Embryonic facial prominence (tissue), 1 donor: ENCODE measurements around the gene NCKIPSD.

ENCODE experiments used
- DNase-seq: peaks from one replicate; pipeline ENCODE4 v3.0.0-alpha.2; 2016; ENCODE audit errors: extremely low spot score

Gene NCKIPSD

GRCh38 chr3:48678566-48679380 lies 6.9 kb downstream of the NCKIPSD start:
- DNase-seq, result no peak

GRCh38 chr3:48678056-48678455 lies 7.7 kb downstream of the NCKIPSD start:
- no peak for DNase-seq

GRCh38 chr3:48674505-48674904 lies 11.2 kb downstream of the NCKIPSD start:
- no peak for DNase-seq

GRCh38 chr3:48672522-48672921 lies 13.2 kb downstream of the NCKIPSD start:
- no peak for DNase-seq

GRCh38 chr3:48664929-48665328 lies 20.8 kb downstream of the NCKIPSD start:
- DNase-seq, result no peak

GRCh38 chr3:48664313-48664644 lies 21.4 kb downstream of the NCKIPSD start:
- no peak for DNase-seq

- DNase-seq, result peak; percentile 67
These were observed 22.0 kb downstream of the NCKIPSD start for GRCh38 chr3:48663489-48664312.

GRCh38 chr3:48662753-48663488 lies 22.8 kb downstream of the NCKIPSD start, which contains the start of gene CELSR3:
Gene CELSR3 (minus strand): TSS chr3:48662886. CDS start chr3:48662634, 252 bp downstream.
- peak; percentile 60 for DNase-seq

- no peak for DNase-seq
These were observed 23.5 kb downstream of the NCKIPSD start for GRCh38 chr3:48662145-48662752.

- no peak for DNase-seq
These were observed 24.1 kb downstream of the NCKIPSD start for GRCh38 chr3:48661501-48662144.

- DNase-seq, result no peak
These were observed 24.8 kb downstream of the NCKIPSD start for GRCh38 chr3:48660800-48661400.

GRCh38 chr3:48656841-48657281 lies 28.9 kb downstream of the NCKIPSD start:
- DNase-seq, result no peak

- peak; percentile 34 for DNase-seq
These were observed 29.5 kb downstream of the NCKIPSD start for GRCh38 chr3:48656061-48656840.

- DNase-seq, result no peak
These were observed 30.1 kb downstream of the NCKIPSD start for GRCh38 chr3:48655606-48656005.

GRCh38 chr3:48655063-48655462 lies 30.7 kb downstream of the NCKIPSD start:
- DNase-seq, result no peak

GRCh38 chr3:48652923-48653715 lies 32.6 kb downstream of the NCKIPSD start:
- DNase-seq, result no peak

- no peak for DNase-seq
These were observed 33.9 kb downstream of the NCKIPSD start for GRCh38 chr3:48651771-48652170.

GRCh38 chr3:48650723-48651122 lies 35.0 kb downstream of the NCKIPSD start:
- DNase-seq, result no peak

- no peak for DNase-seq
These were observed 37.4 kb downstream of the NCKIPSD start for GRCh38 chr3:48648188-48648850.
